ACC112 (cell line): ENCODE results near the gene HYCC2.

ENCODE experiments used
- H2AFZ ChIP-seq: fragments of 200-600 bp; sonication (generic); one replicate; pipeline ENCODE4 v1.6.0; 2017; ENCODE audit warnings: antibody characterized with exemption, low read length; ENCODE audit not compliant: unreplicated experiment
- H3K27ac ChIP-seq: fragments of 200-600 bp; sonication (generic); 2 replicates; pipeline ENCODE4 v1.5.1; 2014; ENCODE audit warnings: low read depth, mild to moderate bottlenecking, antibody characterized with exemption, low read length, moderate library complexity
- H3K27me3 ChIP-seq: fragments of 200-600 bp; sonication (generic); 2 replicates; pipeline ENCODE4 v1.6.1; 2014; ENCODE audit warnings: mild to moderate bottlenecking, antibody characterized with exemption, low read length, moderate library complexity, mixed read lengths; ENCODE audit not compliant: insufficient read depth
- H3K36me3 ChIP-seq: fragments of 200-600 bp; sonication (generic); 2 replicates; pipeline ENCODE4 v1.6.1; 2016; ENCODE audit warnings: mild to moderate bottlenecking, antibody characterized with exemption, low read length, moderate library complexity, mixed read lengths; ENCODE audit not compliant: insufficient read depth
- H3K4me1 ChIP-seq: fragments of 200-600 bp; sonication (generic); one replicate; pipeline ENCODE4 v1.6.1; 2016; ENCODE audit warnings: low read length, mixed read lengths; ENCODE audit not compliant: insufficient read depth, unreplicated experiment, control insufficient read depth
- H3K4me3 ChIP-seq: fragments of 200-600 bp; sonication (generic); 2 replicates; pipeline ENCODE4 v1.5.1; 2014; ENCODE audit warnings: mild to moderate bottlenecking, low read depth, low read length
- H3K79me2 ChIP-seq: fragments of 200-600 bp; sonication (generic); one replicate; pipeline ENCODE4 v1.6.0; 2016; ENCODE audit warnings: low read length; ENCODE audit not compliant: control insufficient read depth, unreplicated experiment, insufficient read depth

HYCC2 gene

GRCh38 chr2:201110615-201111014 is 39.1 kb upstream of the HYCC2 start:
- H3K4me1 ChIP-seq, result peaks cover 18% of the 10 kb centered on the region
- H3K4me3 ChIP-seq, result no peak overlapping the region
- H3K27ac ChIP-seq, result no peak overlapping the region
- H3K79me2 ChIP-seq, result peaks cover 15% of the 10 kb centered on the region
- no peak overlapping the region for H2AFZ ChIP-seq
- no peaks in the 10 kb centered on the region for H3K27me3 ChIP-seq
- no peaks in the 10 kb centered on the region for H3K36me3 ChIP-seq

- no peak overlapping the region for H3K4me3 ChIP-seq
- no peaks in the 10 kb centered on the region for H3K27me3 ChIP-seq
- peaks cover 6% of the 10 kb centered on the region for H3K79me2 ChIP-seq
- H3K36me3 ChIP-seq, result no peaks in the 10 kb centered on the region
- no peak overlapping the region for H2AFZ ChIP-seq
- H3K4me1 ChIP-seq, result peaks cover 10% of the 10 kb centered on the region
- H3K27ac ChIP-seq, result no peak overlapping the region
Measured at GRCh38 chr2:201109186-201109585, 37.7 kb upstream of the HYCC2 start.

- no peak overlapping the region for H2AFZ ChIP-seq
- H3K27me3 ChIP-seq, result no peaks in the 10 kb centered on the region
- H3K79me2 ChIP-seq, result peaks cover 1% of the 10 kb centered on the region
- peaks cover 6% of the 10 kb centered on the region for H3K4me1 ChIP-seq
- H3K27ac ChIP-seq, result no peak overlapping the region
- no peaks in the 10 kb centered on the region for H3K36me3 ChIP-seq
- no peak overlapping the region for H3K4me3 ChIP-seq
Measured at GRCh38 chr2:201108341-201108740, 36.9 kb upstream of the HYCC2 start.

- Histone ChIP-seq H3K4me3 (no peak overlapping the region), H3K36me3 (no peaks in the 10 kb centered on the region), H2AFZ (no peak overlapping the region)
Measured at GRCh38 chr2:201107624-201108023, 36.2 kb upstream of the HYCC2 start.

GRCh38 chr2:201105759-201106158 is 34.3 kb upstream of the HYCC2 start:
- Histone ChIP-seq H3K4me1 (no peaks in the 10 kb centered on the region), H3K4me3 (no peak overlapping the region), H3K36me3 (no peaks in the 10 kb centered on the region), H3K27me3 (no peaks in the 10 kb centered on the region), H3K79me2 (no peaks in the 10 kb centered on the region), H2AFZ (no peak overlapping the region), H3K27ac (no peak overlapping the region)

More at GRCh38 chr2:201107624-201108023, 36.2 kb upstream of the HYCC2 start:
- Histone ChIP-seq H3K4me1 (peaks cover 2% of the 10 kb centered on the region), H3K79me2 (no peaks in the 10 kb centered on the region), H3K27me3 (no peaks in the 10 kb centered on the region), H3K27ac (no peak overlapping the region)

- Histone ChIP-seq H2AFZ (no peak overlapping the region), H3K27ac (no peak overlapping the region), H3K4me3 (no peak overlapping the region), H3K27me3 (no peaks in the 10 kb centered on the region), H3K79me2 (no peaks in the 10 kb centered on the region), H3K4me1 (no peaks in the 10 kb centered on the region), H3K36me3 (no peaks in the 10 kb centered on the region)
Measured at GRCh38 chr2:201100497-201100896, 29.0 kb upstream of the HYCC2 start.

GRCh38 chr2:201093573-201093972 is 22.1 kb upstream of the HYCC2 start:
- Histone ChIP-seq H3K79me2 (no peaks in the 10 kb centered on the region), H3K4me3 (no peak overlapping the region), H3K27ac (no peak overlapping the region), H3K36me3 (no peaks in the 10 kb centered on the region), H2AFZ (no peak overlapping the region), H3K27me3 (no peaks in the 10 kb centered on the region), H3K4me1 (no peaks in the 10 kb centered on the region)

- Histone ChIP-seq H3K79me2 (no peaks in the 10 kb centered on the region), H3K4me3 (no peak overlapping the region), H3K27ac (no peak overlapping the region), H2AFZ (no peak overlapping the region), H3K27me3 (no peaks in the 10 kb centered on the region), H3K36me3 (0 out of 2 replicates have a peak, but pooled peaks cover 2% of the 10 kb centered on the region), H3K4me1 (no peaks in the 10 kb centered on the region)
Measured at GRCh38 chr2:201090574-201090973, 19.1 kb upstream of the HYCC2 start.

GRCh38 chr2:201084863-201085262 is 13.4 kb upstream of the HYCC2 start:
- Histone ChIP-seq H3K79me2 (no peaks in the 10 kb centered on the region), H3K27ac (no peak overlapping the region), H3K36me3 (peaks cover 7% of the 10 kb centered on the region), H3K27me3 (no peaks in the 10 kb centered on the region), H3K4me3 (no peak overlapping the region), H3K4me1 (no peaks in the 10 kb centered on the region), H2AFZ (no peak overlapping the region)

GRCh38 chr2:201074996-201075395 is 3.5 kb upstream of the HYCC2 start:
- Histone ChIP-seq H3K4me1 (peaks cover 12% of the 10 kb centered on the region), H3K36me3 (no peaks in the 10 kb centered on the region; the same call in 1 of the 2 replicates), H2AFZ (no peak overlapping the region), H3K79me2 (peaks cover 42% of the 10 kb centered on the region), H3K4me3 (no peak overlapping the region), H3K27me3 (no peaks in the 10 kb centered on the region), H3K27ac (no peak overlapping the region)

- Histone ChIP-seq H3K27me3 (no peaks in the 10 kb centered on the region), H3K4me3 (peak overlapping the region; percentile 94), H3K79me2 (peaks cover 60% of the 10 kb centered on the region), H3K4me1 (peaks cover 23% of the 10 kb centered on the region), H3K27ac (no peak overlapping the region), H2AFZ (no peak overlapping the region), H3K36me3 (no peaks in the 10 kb centered on the region)
Measured at GRCh38 chr2:201073071-201073470, 1.6 kb upstream of the HYCC2 start.
